Fibroblast of lung (primary cell): ENCODE results near the gene CCDC120. TPM values are rescaled to one million over a fixed set of nuclear protein-coding genes. Genes with fewer than 3 reads are reported as not detected.

Source experiments
- DNase-seq, 2 donors: peaks; one replicate each; pipeline versions ENCODE4 v3.0.0 to v3.0.0-alpha.2; 2010; ENCODE audit warnings: low read depth in 2 of 2
- H2AFZ ChIP-seq: 2 replicates; pipeline ENCODE4 v1.5.1; 2012; ENCODE audit warnings: low read length, control low read depth, inconsistent platforms
- H3K27ac ChIP-seq: 2 replicates; pipeline ENCODE4 v1.5.1; 2011; ENCODE audit warnings: low read length, control low read depth; ENCODE audit not compliant: insufficient read depth
- H3K27me3 ChIP-seq: 2 replicates; pipeline ENCODE4 v1.5.1; 2011; ENCODE audit warnings: mild to moderate bottlenecking, low read length; ENCODE audit not compliant: control insufficient read depth, insufficient read depth
- H3K36me3 ChIP-seq: 2 replicates; pipeline ENCODE4 v1.5.1; 2011; ENCODE audit warnings: low read length; ENCODE audit not compliant: control insufficient read depth, insufficient read depth
- H3K4me1 ChIP-seq: 2 replicates; pipeline ENCODE4 v1.5.1; 2011; ENCODE audit warnings: low read length; ENCODE audit not compliant: control insufficient read depth, insufficient read depth; ENCODE audit errors: extremely low read depth
- H3K4me2 ChIP-seq: 2 replicates; pipeline ENCODE4 v1.5.1; 2011; ENCODE audit warnings: low read length, control low read depth; ENCODE audit not compliant: insufficient read depth; ENCODE audit errors: extremely low read depth
- H3K4me3 ChIP-seq, 4 experiments: fragments of 200-600 bp in 1 of 4; sonication (generic) in 1 of 4; replicated peaks in 1 of 4; 2 replicates each; pipeline ENCODE4 v1.5.1; 2011 to 2016; ENCODE audit warnings: low read length in 4 of 4, low read depth in 3 of 4, mild to moderate bottlenecking in 3 of 4, control low read depth in 2 of 4, inconsistent platforms in 1 of 4, mixed read lengths in 1 of 4; ENCODE audit not compliant: insufficient read depth in 1 of 4; ENCODE audit errors: control extremely low read depth in 1 of 4
- H3K79me2 ChIP-seq: 2 replicates; pipeline ENCODE4 v1.5.1; 2012; ENCODE audit warnings: mild to moderate bottlenecking, low read length, inconsistent platforms; ENCODE audit not compliant: control insufficient read depth, insufficient read depth
- H3K9ac ChIP-seq: 2 replicates; pipeline ENCODE4 v1.5.1; 2011; ENCODE audit warnings: mild to moderate bottlenecking, low read length, control low read depth; ENCODE audit not compliant: insufficient read depth
- H3K9me3 ChIP-seq: 2 replicates; pipeline ENCODE4 v1.5.1; 2012; ENCODE audit warnings: low read depth, low read length; ENCODE audit not compliant: control insufficient read depth, insufficient read depth
- H4K20me1 ChIP-seq: 2 replicates; pipeline ENCODE4 v1.5.1; 2011; ENCODE audit warnings: low read length; ENCODE audit not compliant: control insufficient read depth, insufficient read depth; ENCODE audit errors: extremely low read depth
- CTCF ChIP-seq, 2 donors: IDR thresholded peaks in 1 of 2; conservative IDR thresholded peaks in 1 of 2; 1 replicate in 1 of 2; 2 replicates in 1 of 2; pipeline ENCODE4 v1.5.1; 2011 to 2012; ENCODE audit warnings: low read length in 2 of 2, control low read depth in 1 of 2, inconsistent platforms in 1 of 2, low read depth in 1 of 2, mild to moderate bottlenecking in 1 of 2
- EZH2 ChIP-seq: IDR thresholded peaks from 2 replicates; pipeline ENCODE4 v1.5.1; 2012; ENCODE audit warnings: low read length, control low read depth, mild to moderate bottlenecking; ENCODE audit errors: missing control alignments
- polyA plus RNA-seq, 2 donors: library from polyadenylated mRNA; depleted of rRNA in 1 of 2; stranded (reverse) in 1 of 2; unstranded in 1 of 2; fragments of >200 nt; gene quantifications; 2 replicates each; pipeline ENCODE4 v1.2.1, GENCODE V29; 2011 to 2012; ENCODE audit warnings: missing spikeins in 1 of 2
- total RNA-seq: library from RNA; depleted of rRNA; stranded (reverse); fragments of >200 nt; gene quantifications from 2 replicates; pipeline ENCODE4 v1.2.1, GENCODE V29; 2014

CCDC120 gene
- total and polyA plus RNA-seq, 2 donors (not counting 1 experiment from before 2014, with no cell fraction given): 0.52 to 0.66 TPM

DNA sequence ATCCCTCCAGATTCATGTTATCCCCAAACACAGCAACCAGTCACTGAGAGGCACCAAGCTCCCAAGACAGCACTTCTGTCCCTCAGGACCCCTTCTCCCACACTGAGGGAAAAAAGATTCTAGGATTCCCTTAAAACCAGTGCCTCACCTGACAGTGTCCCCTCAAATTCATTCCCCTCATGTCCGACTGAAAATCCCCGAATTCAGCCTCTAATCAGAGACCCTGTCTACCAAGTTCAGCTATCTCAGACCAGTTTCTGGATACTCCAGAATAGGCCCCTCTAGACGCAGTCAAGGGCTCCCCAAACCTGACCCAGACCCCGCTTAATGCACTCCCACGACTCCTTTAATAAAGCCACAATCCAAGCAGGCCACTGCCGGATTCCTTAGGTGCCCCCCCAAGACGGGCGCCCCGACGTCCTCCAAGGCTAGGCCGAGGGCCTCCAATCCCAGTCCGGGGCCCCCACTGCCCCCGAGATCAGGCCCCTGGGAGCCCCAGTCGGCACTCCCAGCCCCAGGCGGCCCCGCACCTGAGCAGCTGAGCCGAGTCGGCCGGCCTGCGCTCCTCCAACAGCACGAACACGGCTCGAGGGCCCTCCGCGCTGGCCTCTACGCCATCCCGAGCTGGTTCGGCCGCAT, 16.1 kb upstream of the CCDC120 start:
- Histone ChIP-seq H3K36me3 (peaks cover 17% of the 10 kb centered on the region), H3K27ac (peak overlapping the region; percentile 92), H3K9ac (peak overlapping the region; percentile 85), H4K20me1 (no peaks in the 10 kb centered on the region), H3K27me3 (no peaks in the 10 kb centered on the region), H2AFZ (no peak overlapping the region), H3K4me2 (peak overlapping the region; percentile 92), H3K79me2 (peaks cover 45% of the 10 kb centered on the region), H3K9me3 (no peaks in the 10 kb centered on the region), H3K4me3 (peak overlapping the region; percentile 72 to 94 (median 76)), H3K4me1 (peaks cover 9% of the 10 kb centered on the region)
- no peak for TF ChIP-seq EZH2
- DNase-seq: peak in 1 of 2 donors; percentile 13

GRCh38 chrX:49043220-49043986, 15.4 kb upstream of the CCDC120 start, which contains the start of gene TFE3:
TSS of gene TFE3 (minus strand) at chrX:49043357. CDS start at chrX:49043226, 131 bp downstream.
- peak within 1 kb of the TSS; percentile 85 for H3K9ac ChIP-seq
- peak within 1 kb of the TSS; percentile 72 to 94 (median 76) for H3K4me3 ChIP-seq
- H4K20me1 ChIP-seq: no peaks in the 10 kb centered on the region
- H3K4me2 ChIP-seq: peak within 1 kb of the TSS; percentile 92
- H3K9me3 ChIP-seq: no peaks in the 10 kb centered on the region
- no peaks in the 10 kb centered on the region for H3K27me3 ChIP-seq
- H2AFZ ChIP-seq: peak within 1 kb of the TSS; percentile 64
- peak; percentile 98 to 99 for DNase-seq
- no peak for TF ChIP-seq EZH2
- peak; percentile 44 to 45 for TF ChIP-seq CTCF (conservative IDR thresholded peaks at IDR 0.05 in 1 of 2, IDR thresholded peaks at IDR 0.05 in 1 of 2; ENCODE audit: low read depth in 1 of 2, low read length in 2 of 2)
- peaks cover 42% of the 10 kb centered on the region for H3K79me2 ChIP-seq
- peaks cover 10% of the 10 kb centered on the region for H3K36me3 ChIP-seq
- peak within 1 kb of the TSS; percentile 92 for H3K27ac ChIP-seq
- peaks cover 7% of the 10 kb centered on the region for H3K4me1 ChIP-seq

- Histone ChIP-seq H3K9me3 (no peaks in the 10 kb centered on the region), H4K20me1 (no peaks in the 10 kb centered on the region), H3K79me2 (peaks cover 36% of the 10 kb centered on the region), H3K4me1 (peaks cover 7% of the 10 kb centered on the region), H3K27ac (no peak overlapping the region), H3K9ac (no peak overlapping the region), H2AFZ (peak overlapping the region; percentile 64), H3K27me3 (no peaks in the 10 kb centered on the region), H3K4me2 (peak overlapping the region; percentile 75), H3K36me3 (peaks cover 6% of the 10 kb centered on the region), H3K4me3 (peak overlapping the region in 3 of 4 experiments; percentile 11 to 33 (median 21))
- DNase-seq: no peak
- no peak for TF ChIP-seq CTCF (conservative IDR thresholded peaks at IDR 0.05 in 1 of 2, IDR thresholded peaks at IDR 0.05 in 1 of 2; ENCODE audit: low read depth in 1 of 2, low read length in 2 of 2)
- no peak for TF ChIP-seq EZH2
Measured at GRCh38 chrX:49043987-49044281, 14.9 kb upstream of the CCDC120 start.
